Measurements from ENCODE around the gene SP100.
"Not testable (repeated sequence)": the region's sequence is repeated elsewhere in the genome, so short reads cannot be mapped to it uniquely, and the experiment has no call there.

The SP100 gene

GRCh38 chr2:230471074-230471473 lies 55.1 kb downstream of the SP100 start:
- DNase-seq, result no peak

GRCh38 chr2:230472621-230473018 lies 56.6 kb downstream of the SP100 start:
- peak in 1 of 2 experiments; percentile 14 for DNase-seq

- DNase-seq, result no peak
Observed at GRCh38 chr2:230473378-230473777, 57.4 kb downstream of the SP100 start.

GRCh38 chr2:230475143-230475542 lies 59.1 kb downstream of the SP100 start:
- no peak for DNase-seq

- no peak for DNase-seq
Observed at GRCh38 chr2:230485801-230486341, 69.9 kb downstream of the SP100 start.

GRCh38 chr2:230491219-230491618 lies 75.2 kb downstream of the SP100 start:
- DNase-seq, result not testable (repeated sequence)

GRCh38 chr2:230492107-230492506 lies 76.1 kb downstream of the SP100 start:
- DNase-seq, result no peak

GRCh38 chr2:230494980-230495379 lies 79.0 kb downstream of the SP100 start:
- DNase-seq, result no peak

GRCh38 chr2:230496891-230497290 lies 80.9 kb downstream of the SP100 start:
- no peak for DNase-seq

GRCh38 chr2:230498506-230499107 lies 82.6 kb downstream of the SP100 start:
- DNase-seq, result no peak

GRCh38 chr2:230502593-230502992 lies 86.6 kb downstream of the SP100 start:
- no peak for DNase-seq

- DNase-seq, result no peak
Observed at GRCh38 chr2:230503798-230504197, 87.8 kb downstream of the SP100 start.

- no peak for DNase-seq
Observed at GRCh38 chr2:230505162-230505561, 89.2 kb downstream of the SP100 start.

GRCh38 chr2:230512955-230513748 lies 97.2 kb downstream of the SP100 start:
- DNase-seq, result no peak

GRCh38 chr2:230520061-230520874 lies 104.3 kb downstream of the SP100 start:
- no peak for DNase-seq

- no peak for DNase-seq
Observed at GRCh38 chr2:230520875-230521155, 104.8 kb downstream of the SP100 start.

GRCh38 chr2:230521386-230521785 lies 105.4 kb downstream of the SP100 start:
- no peak for DNase-seq

GRCh38 chr2:230525682-230526081 lies 109.7 kb downstream of the SP100 start:
- DNase-seq, result no peak

- no peak for DNase-seq
Observed at GRCh38 chr2:230537531-230537976, 121.6 kb downstream of the SP100 start.

- DNase-seq, result no peak
Observed at GRCh38 chr2:230540332-230540731, 124.3 kb downstream of the SP100 start.

- DNase-seq, result no peak
Observed at GRCh38 chr2:230541934-230542380, 126.0 kb downstream of the SP100 start.

GRCh38 chr2:230542751-230543150 lies 126.8 kb downstream of the SP100 start:
- no peak for DNase-seq

GRCh38 chr2:230552181-230552580 lies 136.2 kb downstream of the SP100 start:
- no peak for DNase-seq

Measured in SW 1271 (cell line).